NK-92 treated with Interleukin-12 subunit alpha and Interleukin-12 subunit beta, amount 100 ng/mL, for 24 hours (cell line): ENCODE measurements around the gene MAP3K8.

Source experiments
- DNase-seq: peaks from one replicate; lab custom pipeline; 2025; lab: John Stamatoyannopoulos, UW

MAP3K8 gene

GRCh38 chr10:30433730-30434272 lies at the start of gene MAP3K8:
TSS of gene MAP3K8 (plus strand) at chr10:30434184. CDS start at chr10:30438939, 4,755 bp downstream.
- DNase-seq: peak; percentile 65

- DNase-seq: no peak
Measured at GRCh38 chr10:30384701-30385201, 49.2 kb upstream of the MAP3K8 start.

- DNase-seq: no peak
Measured at GRCh38 chr10:30386801-30387588, 47.0 kb upstream of the MAP3K8 start.

- no peak for DNase-seq
Measured at GRCh38 chr10:30387646-30388243, 46.2 kb upstream of the MAP3K8 start.

GRCh38 chr10:30389543-30389942 lies 44.4 kb upstream of the MAP3K8 start:
- no peak for DNase-seq

GRCh38 chr10:30390207-30390606 lies 43.8 kb upstream of the MAP3K8 start:
- no peak for DNase-seq

GRCh38 chr10:30391266-30391665 lies 42.7 kb upstream of the MAP3K8 start:
- DNase-seq: no peak

GRCh38 chr10:30392564-30392990 lies 41.4 kb upstream of the MAP3K8 start:
- DNase-seq: peak; percentile 17

- no peak for DNase-seq
Measured at GRCh38 chr10:30396293-30396692, 37.7 kb upstream of the MAP3K8 start.

- DNase-seq: no peak
Measured at GRCh38 chr10:30396698-30397097, 37.3 kb upstream of the MAP3K8 start.

GRCh38 chr10:30398193-30398592 lies 35.8 kb upstream of the MAP3K8 start:
- no peak for DNase-seq

GRCh38 chr10:30398788-30399187 lies 35.2 kb upstream of the MAP3K8 start:
- DNase-seq: no peak

GRCh38 chr10:30403494-30403893 lies 30.5 kb upstream of the MAP3K8 start:
- DNase-seq: no peak

- DNase-seq: no peak
Measured at GRCh38 chr10:30404540-30404939, 29.4 kb upstream of the MAP3K8 start.

GRCh38 chr10:30411263-30411662 lies 22.7 kb upstream of the MAP3K8 start:
- DNase-seq: no peak

- DNase-seq: no peak
Measured at GRCh38 chr10:30412901-30413300, 21.1 kb upstream of the MAP3K8 start.

- no peak for DNase-seq
Measured at GRCh38 chr10:30413996-30414576, 19.9 kb upstream of the MAP3K8 start.

- no peak for DNase-seq
Measured at GRCh38 chr10:30415593-30415992, 18.4 kb upstream of the MAP3K8 start.

GRCh38 chr10:30417301-30417700 lies 16.7 kb upstream of the MAP3K8 start:
- no peak for DNase-seq

- DNase-seq: no peak
Measured at GRCh38 chr10:30420266-30420665, 13.7 kb upstream of the MAP3K8 start.

GRCh38 chr10:30420766-30421165 lies 13.2 kb upstream of the MAP3K8 start:
- no peak for DNase-seq

- DNase-seq: no peak
Measured at GRCh38 chr10:30422151-30422695, 11.8 kb upstream of the MAP3K8 start.
